ENCODE data around the gene PRKAG3. TPM values are rescaled to one million over a fixed set of nuclear protein-coding genes. Genes with fewer than 3 reads are reported as not detected.

Gene PRKAG3
- total and polyA plus RNA-seq, 2 donors (not counting 1 experiment from before 2014, with no cell fraction given): not detected

DNA sequence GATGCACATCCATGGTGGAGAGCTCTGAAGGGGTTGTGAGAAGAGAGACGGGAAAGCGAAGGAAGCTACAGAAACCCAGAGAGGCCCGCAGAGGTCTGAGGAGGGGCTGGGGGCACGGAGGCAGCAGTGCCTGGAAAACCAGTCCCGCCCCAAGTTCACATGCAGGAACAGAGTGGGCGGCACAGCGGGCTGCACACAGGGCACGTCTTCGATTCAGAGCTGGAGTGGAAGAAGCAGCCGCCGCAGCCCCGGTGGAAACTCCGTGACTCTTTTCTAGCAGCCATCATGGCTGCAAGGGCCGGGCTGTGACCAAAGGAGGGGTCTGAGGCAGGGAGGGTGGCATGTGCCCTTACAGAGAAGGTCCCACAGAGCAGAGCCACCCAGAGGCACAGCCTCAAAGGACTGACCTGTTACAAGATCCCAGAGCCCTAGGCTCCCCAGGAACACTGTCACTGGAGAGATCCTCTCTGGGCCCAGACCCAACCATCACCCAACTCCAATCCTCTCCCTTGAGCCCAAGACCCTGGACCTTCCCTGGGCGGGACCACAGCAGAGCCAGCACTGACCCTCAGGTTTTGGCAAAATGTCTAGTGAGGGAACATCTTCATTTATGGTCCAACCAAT is 10.7 kb downstream of the PRKAG3 start:
- no peaks in the 10 kb centered on the region for H3K4me1 ChIP-seq (ENCODE audit: control insufficient read depth in 2 of 2, insufficient read depth in 2 of 2, low read length in 2 of 2)
- no peak overlapping the region for H3K4me2 ChIP-seq (replicated peaks; ENCODE audit: low read depth, low read length, poor library complexity, severe bottlenecking)
- intact Hi-C loops (cut with micrococcal nuclease): no loop called here
- H3K36me3 ChIP-seq (replicated peaks in 1 of 2; ENCODE audit: control extremely low read depth in 1 of 2, control insufficient read depth in 1 of 2, extremely low read depth in 1 of 2, insufficient read depth in 2 of 2, low read length in 1 of 2): no peaks in the 10 kb centered on the region
- H3K27ac ChIP-seq (ENCODE audit: low read length in 2 of 2): no peak overlapping the region
- H3K4me3 Mint-ChIP-seq: no peak overlapping the region
- no peak overlapping the region for H3K9ac ChIP-seq (ENCODE audit: low read length)
- H3K27ac Mint-ChIP-seq: no peak overlapping the region
- WGBS (ENCODE audit: insufficient coverage): 94% methylated on average over 14 of the region's 15 CpGs
- H3K27me3 ChIP-seq (replicated peaks in 1 of 4; ENCODE audit: control extremely low read depth in 1 of 4, control insufficient read depth in 3 of 4, insufficient read depth in 4 of 4, low read length in 3 of 4): peaks cover 0 to 2% (median 0%) of the 10 kb centered on the region in 4 experiments
- H3K4me3 ChIP-seq (ENCODE audit: control extremely low read depth in 1 of 5, extremely low read depth in 1 of 5, insufficient read depth in 1 of 5, low read depth in 2 of 5, low read length in 4 of 5): no peak overlapping the region
- DNase-seq (no peak), ATAC-seq (ENCODE audit: low read depth) (no peak)
- H4K20me1 ChIP-seq (ENCODE audit: control insufficient read depth, insufficient read depth, low read length, poor library complexity, severe bottlenecking): no peaks in the 10 kb centered on the region
- no peaks in the 10 kb centered on the region for H3K4me1 Mint-ChIP-seq
- ChIA-PET CTCF (no interaction called here), POLR2A (no interaction called here)
- no peaks in the 10 kb centered on the region for H3K79me2 ChIP-seq (ENCODE audit: control insufficient read depth, insufficient read depth, low read length)
- no peak overlapping the region for H2AFZ ChIP-seq (ENCODE audit: insufficient read depth, low read depth, low read length, poor library complexity, severe bottlenecking)
- no peak for TF ChIP-seq CTCF (IDR thresholded peaks at IDR 0.05)
- no peak for TF ChIP-seq EZH2 (IDR thresholded peaks at IDR 0.05; ENCODE audit: borderline replicate concordance, insufficient read depth, low read depth, low read length, poor library complexity, severe bottlenecking)
- no peaks in the 10 kb centered on the region for H3K9me3 ChIP-seq (ENCODE audit: control extremely low read depth in 1 of 3, control insufficient read depth in 2 of 3, insufficient read depth in 1 of 3, low read length in 2 of 3)
- peaks cover 33% of the 10 kb centered on the region for H3K27me3 Mint-ChIP-seq
- H3K9me3 Mint-ChIP-seq (ENCODE audit: insufficient read depth): no peaks in the 10 kb centered on the region

DNA sequence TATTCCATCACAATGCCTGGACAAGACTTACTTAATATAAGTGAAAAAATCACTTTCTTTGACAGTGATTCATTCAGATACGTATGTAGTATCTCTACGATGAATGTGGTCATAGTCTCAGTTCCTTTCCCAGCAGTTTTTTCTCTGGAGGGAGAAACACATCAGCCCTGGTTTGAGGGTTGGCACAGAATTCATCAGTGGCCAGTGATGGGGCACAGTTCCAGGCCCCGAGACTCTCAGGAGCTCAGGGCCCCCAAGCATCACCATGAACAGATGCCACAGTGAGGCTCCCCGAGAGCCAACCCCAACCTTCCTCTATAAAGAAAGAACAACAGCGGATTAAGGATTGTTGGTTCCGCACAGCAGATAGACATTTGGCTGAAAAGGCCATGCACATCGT is 12.5 kb downstream of the PRKAG3 start:
- intact Hi-C loops (cut with micrococcal nuclease): no loop called here
- no peak overlapping the region for H2AFZ ChIP-seq (ENCODE audit: insufficient read depth, low read depth, low read length, poor library complexity, severe bottlenecking)
- no peaks in the 10 kb centered on the region for H3K4me1 ChIP-seq (ENCODE audit: control insufficient read depth in 2 of 2, insufficient read depth in 2 of 2, low read length in 2 of 2)
- no peak for TF ChIP-seq CTCF (IDR thresholded peaks at IDR 0.05)
- no peak for TF ChIP-seq EZH2 (IDR thresholded peaks at IDR 0.05; ENCODE audit: borderline replicate concordance, insufficient read depth, low read depth, low read length, poor library complexity, severe bottlenecking)
- no peak overlapping the region for H3K27ac Mint-ChIP-seq
- ChIA-PET CTCF (no interaction called here), POLR2A (no interaction called here)
- no peak overlapping the region for H3K27ac ChIP-seq (ENCODE audit: low read length in 2 of 2)
- H3K9me3 Mint-ChIP-seq (ENCODE audit: insufficient read depth): no peaks in the 10 kb centered on the region
- no peaks in the 10 kb centered on the region for H4K20me1 ChIP-seq (ENCODE audit: control insufficient read depth, insufficient read depth, low read length, poor library complexity, severe bottlenecking)
- H3K4me3 Mint-ChIP-seq: no peak overlapping the region
- no peaks in the 10 kb centered on the region for H3K36me3 ChIP-seq (replicated peaks in 1 of 2; ENCODE audit: control extremely low read depth in 1 of 2, control insufficient read depth in 1 of 2, extremely low read depth in 1 of 2, insufficient read depth in 2 of 2, low read length in 1 of 2)
- no peak overlapping the region for H3K9ac ChIP-seq (ENCODE audit: low read length)
- no peaks in the 10 kb centered on the region for H3K79me2 ChIP-seq (ENCODE audit: control insufficient read depth, insufficient read depth, low read length)
- DNase-seq (no peak), ATAC-seq (ENCODE audit: low read depth) (no peak)
- H3K4me3 ChIP-seq (ENCODE audit: control extremely low read depth in 1 of 5, extremely low read depth in 1 of 5, insufficient read depth in 1 of 5, low read depth in 2 of 5, low read length in 4 of 5): no peak overlapping the region
- H3K4me2 ChIP-seq (replicated peaks; ENCODE audit: low read depth, low read length, poor library complexity, severe bottlenecking): no peak overlapping the region
- 92% methylated on average over 7 of the region's 7 CpGs for WGBS (ENCODE audit: insufficient coverage)
- no peaks in the 10 kb centered on the region for H3K9me3 ChIP-seq (ENCODE audit: control extremely low read depth in 1 of 3, control insufficient read depth in 2 of 3, insufficient read depth in 1 of 3, low read length in 2 of 3)
- H3K4me1 Mint-ChIP-seq: no peaks in the 10 kb centered on the region
- H3K27me3 Mint-ChIP-seq: peaks cover 37% of the 10 kb centered on the region
- peaks cover 0 to 2% (median 0%) of the 10 kb centered on the region in 4 experiments for H3K27me3 ChIP-seq (replicated peaks in 1 of 4; ENCODE audit: control extremely low read depth in 1 of 4, control insufficient read depth in 3 of 4, insufficient read depth in 4 of 4, low read length in 3 of 4)

Data from B cell (primary cell).